CD4-positive, alpha-beta T cell (primary cell): Measurements from ENCODE around the gene NEU1. TPM values are rescaled to one million over a fixed set of nuclear protein-coding genes. Genes with fewer than 3 reads are reported as not detected.
A peak's percentile ranks its signal among the peaks of the same experiment; 100 is the strongest.

ENCODE experiments used
- ATAC-seq: fragments of 200-7000 bp; cut with Tn5 transposase; one replicate; pipeline ENCODE4 v1.10.0; 2022; ENCODE audit warnings: mild to moderate bottlenecking; ENCODE audit not compliant: poor library complexity
- CTCF ChIA-PET: fragments of 350-600 bp; sonication (Branson Sonifier 250); formaldehyde crosslinking; loops from one replicate; lab custom pipeline; 2021; ENCODE audit warnings: antibody characterized with exemption, inconsistent platforms; lab: Charles Lee
- POLR2A ChIA-PET: fragments of 350-600 bp; sonication (Branson Sonifier 250); formaldehyde crosslinking; loops from one replicate; lab custom pipeline; 2021; ENCODE audit warnings: antibody characterized with exemption, inconsistent platforms; lab: Charles Lee
- DNase-seq, 14 experiments: peaks; one replicate each; pipeline ENCODE4 v3.0.0-alpha.2; 2013 to 2020; ENCODE audit warnings: mixed read lengths in 2 of 14
- H3K27ac ChIP-seq, 2 donors: one replicate each; pipeline versions ENCODE4 v1.5.1 to v1.7.0; 2013; ENCODE audit warnings: low read length in 2 of 2, low read depth in 1 of 2, mild to moderate bottlenecking in 1 of 2
- H3K27me3 ChIP-seq, 2 experiments: 1 replicate in 1 of 2; 2 replicates in 1 of 2; pipeline versions ENCODE4 v1.6.1 to v1.7.0; 2013; ENCODE audit warnings: low read length in 2 of 2, control low read depth in 1 of 2, mild to moderate bottlenecking in 1 of 2, moderate library complexity in 1 of 2; ENCODE audit not compliant: insufficient read depth in 2 of 2, control insufficient read depth in 1 of 2
- H3K36me3 ChIP-seq: one replicate; pipeline ENCODE4 v1.6.1; 2013; ENCODE audit warnings: low read length, control low read depth; ENCODE audit not compliant: insufficient read depth
- H3K4me1 ChIP-seq: one replicate; pipeline ENCODE4 v1.6.1; 2013; ENCODE audit warnings: low read length, control low read depth; ENCODE audit not compliant: insufficient read depth
- H3K4me3 ChIP-seq: one replicate; pipeline ENCODE4 v1.5.1; 2013; ENCODE audit warnings: mild to moderate bottlenecking, low read length, moderate library complexity
- H3K9me3 ChIP-seq, 2 experiments: 1 replicate in 1 of 2; 2 replicates in 1 of 2; pipeline versions ENCODE4 v1.6.1 to v1.7.0; 2013; ENCODE audit warnings: low read length in 2 of 2, mild to moderate bottlenecking in 2 of 2, control low read depth in 1 of 2, moderate library complexity in 1 of 2; ENCODE audit not compliant: control insufficient read depth in 1 of 2, insufficient read depth in 1 of 2
- H3K27ac Mint-ChIP-seq: one replicate; pipeline ENCODE4 v1.8.0; 2020; ENCODE audit warnings: mixed read lengths
- H3K27me3 Mint-ChIP-seq: one replicate; pipeline ENCODE4 v1.8.0; 2021; ENCODE audit warnings: mixed read lengths
- H3K36me3 Mint-ChIP-seq: one replicate; pipeline ENCODE4 v1.8.0; 2021; ENCODE audit warnings: low read depth, mixed read lengths
- H3K4me1 Mint-ChIP-seq: one replicate; pipeline ENCODE4 v1.8.0; 2021; ENCODE audit warnings: low read depth, mixed read lengths
- H3K4me3 Mint-ChIP-seq: one replicate; pipeline ENCODE4 v1.8.0; 2020; ENCODE audit warnings: mild to moderate bottlenecking, mixed read lengths
- H3K9me3 Mint-ChIP-seq: one replicate; pipeline ENCODE4 v1.8.0; 2020; ENCODE audit warnings: mixed read lengths
- intact Hi-C, 2 experiments: fragments of 100-400 bp; cut with DNase I in 1 of 2; cut with micrococcal nuclease in 1 of 2; formaldehyde crosslinking; loops; one replicate each; pipeline versions ENCODE4 v1.15.1 to v1.9.0; 2023 to 2025; cut with DNase I, micrococcal nuclease
- total RNA-seq, 174 experiments: library from RNA in 2 of 174; stranded (reverse) in 2 of 174; gene quantifications; one replicate each; pipeline ENCODE4 v1.2.3 and lab custom pipeline; 2021 to 2026
- TF ChIP-seq, protein P1 (sequence below): fragments of 200-600 bp; IDR thresholded peaks from one replicate; pipeline ENCODE4 v1.8.0; 2022; ENCODE audit warnings: antibody characterized with exemption, mild to moderate bottlenecking

NEU1 gene
- total RNA-seq, 2 experiments from 2014 or later: 19.7 to 21.1 TPM

DNA sequence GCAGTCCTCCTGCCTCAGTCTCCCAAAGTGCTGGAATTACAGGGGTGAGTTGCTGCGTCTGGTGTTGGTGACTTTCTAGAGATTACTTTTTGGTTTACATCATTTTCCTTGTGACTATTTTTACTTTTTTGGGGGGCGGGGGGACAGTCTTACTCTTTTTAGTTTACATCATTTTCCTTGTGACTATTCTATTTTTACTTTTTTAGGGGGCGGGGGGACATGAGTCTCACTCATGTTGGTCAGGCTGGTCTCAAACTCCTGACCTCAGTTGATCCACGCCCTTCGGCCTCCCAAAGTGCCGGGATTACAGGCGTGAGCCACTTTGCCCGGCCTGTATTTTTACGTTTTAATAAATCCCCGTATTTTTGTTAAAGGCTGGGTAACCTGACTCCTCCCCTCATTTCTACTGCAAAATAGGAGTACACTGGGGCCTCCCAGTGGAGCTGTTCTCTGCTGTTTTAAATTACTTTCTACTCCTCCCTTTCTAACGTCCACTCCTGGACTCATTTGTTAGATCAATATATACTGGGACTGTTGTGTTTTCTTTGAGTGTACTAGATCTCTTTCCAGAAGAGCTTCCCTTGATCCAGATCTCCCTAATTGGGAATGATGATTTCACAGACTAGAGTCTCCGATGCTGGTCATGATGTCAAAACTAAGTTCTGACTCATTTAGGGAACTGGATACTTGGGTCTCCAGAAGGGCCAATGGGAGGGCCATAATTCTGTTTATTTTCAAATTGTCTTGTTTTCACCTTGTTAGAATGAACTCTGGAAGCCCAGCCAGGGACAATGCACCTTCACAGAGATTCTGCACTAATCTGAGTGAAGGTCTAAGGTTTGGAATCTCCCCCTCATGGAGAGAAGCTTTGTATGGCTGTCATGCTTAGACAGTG lies 25.9 kb downstream of the NEU1 start:
- ChIA-PET POLR2A (interaction anchor here (0.6 to 3.6 kb wide), 9 partner anchors 10 to 184 kb away, joined by 3 to 36 read pairs (median 5); partner anchors contain the start of genes ABHD16A, BAG6, DDAH2 and HSPA1B), CTCF (interaction anchor here (1.2 to 1.3 kb wide), 2 partner anchors 9 to 55 kb away, joined by 3 to 7 read pairs; partner anchors contain the start of gene HSPA1B)
- Mint-ChIP-seq H3K4me1 (peaks cover 44% of the 10 kb centered on the region), H3K27me3 (no peaks in the 10 kb centered on the region), H3K36me3 (peaks cover 71% of the 10 kb centered on the region), H3K9me3 (no peaks in the 10 kb centered on the region), H3K27ac (peak overlapping the region; percentile 98), H3K4me3 (peak overlapping the region; percentile 96)
- peak; percentile 45 for ATAC-seq
- intact Hi-C loops: loop anchor here in 1 of 2 experiments (10.0 kb wide), 1 partner anchor 252 kb away; the partner anchor contains the start of genes LST1 and LTB
- H3K4me1 ChIP-seq: peaks cover 51% of the 10 kb centered on the region
- H3K27ac ChIP-seq: peak overlapping the region; percentile 38 to 97
- H3K4me3 ChIP-seq: peak overlapping the region; percentile 94
- H3K36me3 ChIP-seq: peaks cover 50% of the 10 kb centered on the region
- H3K9me3 ChIP-seq: no peaks in the 10 kb centered on the region
- no peaks in the 10 kb centered on the region for H3K27me3 ChIP-seq
- DNase-seq: peak in 3 of 14 experiments; percentile 43 to 57 (median 57)
- TF ChIP-seq, protein P1, sequence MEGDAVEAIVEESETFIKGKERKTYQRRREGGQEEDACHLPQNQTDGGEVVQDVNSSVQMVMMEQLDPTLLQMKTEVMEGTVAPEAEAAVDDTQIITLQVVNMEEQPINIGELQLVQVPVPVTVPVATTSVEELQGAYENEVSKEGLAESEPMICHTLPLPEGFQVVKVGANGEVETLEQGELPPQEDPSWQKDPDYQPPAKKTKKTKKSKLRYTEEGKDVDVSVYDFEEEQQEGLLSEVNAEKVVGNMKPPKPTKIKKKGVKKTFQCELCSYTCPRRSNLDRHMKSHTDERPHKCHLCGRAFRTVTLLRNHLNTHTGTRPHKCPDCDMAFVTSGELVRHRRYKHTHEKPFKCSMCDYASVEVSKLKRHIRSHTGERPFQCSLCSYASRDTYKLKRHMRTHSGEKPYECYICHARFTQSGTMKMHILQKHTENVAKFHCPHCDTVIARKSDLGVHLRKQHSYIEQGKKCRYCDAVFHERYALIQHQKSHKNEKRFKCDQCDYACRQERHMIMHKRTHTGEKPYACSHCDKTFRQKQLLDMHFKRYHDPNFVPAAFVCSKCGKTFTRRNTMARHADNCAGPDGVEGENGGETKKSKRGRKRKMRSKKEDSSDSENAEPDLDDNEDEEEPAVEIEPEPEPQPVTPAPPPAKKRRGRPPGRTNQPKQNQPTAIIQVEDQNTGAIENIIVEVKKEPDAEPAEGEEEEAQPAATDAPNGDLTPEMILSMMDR: no peak

DNA sequence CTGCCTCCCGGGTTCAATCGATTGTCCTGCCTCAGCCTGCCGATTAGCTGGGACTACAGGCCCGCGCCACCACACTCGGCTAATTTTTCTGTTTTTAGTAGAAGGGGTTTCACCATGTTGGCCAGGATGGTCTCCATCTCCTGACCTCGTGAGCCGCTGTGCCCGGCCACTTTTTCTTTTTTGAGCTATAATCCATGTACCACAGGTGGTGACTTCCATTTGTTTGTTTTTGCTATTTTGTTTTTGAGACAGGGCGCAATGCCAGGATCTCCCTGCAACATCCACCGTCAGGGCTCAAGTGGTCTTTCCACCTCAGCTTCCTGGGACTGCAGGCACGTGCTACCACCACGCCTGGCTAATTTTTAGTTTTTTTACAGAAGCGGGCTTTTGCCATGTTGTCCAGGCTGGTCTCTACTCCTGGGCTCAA lies 26.6 kb downstream of the NEU1 start:
- Histone ChIP-seq H3K27me3 (no peaks in the 10 kb centered on the region), H3K36me3 (peaks cover 46% of the 10 kb centered on the region), H3K4me3 (peak overlapping the region; percentile 94), H3K27ac (peak overlapping the region; percentile 38 to 97), H3K4me1 (peaks cover 57% of the 10 kb centered on the region), H3K9me3 (no peaks in the 10 kb centered on the region)
- Mint-ChIP-seq H3K27ac (peak overlapping the region; percentile 98), H3K4me3 (peak overlapping the region; percentile 96), H3K9me3 (no peaks in the 10 kb centered on the region), H3K27me3 (no peaks in the 10 kb centered on the region), H3K36me3 (peaks cover 66% of the 10 kb centered on the region), H3K4me1 (peaks cover 46% of the 10 kb centered on the region)
- ChIA-PET CTCF (interaction anchor here (0.6 to 1.3 kb wide), 4 partner anchors 9 to 1024 kb away, joined by 3 to 7 read pairs (median 3); partner anchors contain the start of gene HSPA1B), POLR2A (interaction anchor here (0.6 to 3.6 kb wide), 12 partner anchors 9 to 263 kb away, joined by 3 to 36 read pairs (median 4); partner anchors contain the start of genes ABHD16A, BAG6, C6orf47 and DDAH2)
- intact Hi-C loops: loop anchor here in 1 of 2 experiments (10.0 kb wide), 1 partner anchor 251 kb away; the partner anchor contains the start of genes LST1 and LTB
- ATAC-seq (no peak), DNase-seq (peak in 1 of 14 experiments; percentile 23)
- TF ChIP-seq, protein P1: no peak
